Dermis microvascular lymphatic vessel endothelial cell (primary cell): ENCODE data around the gene BRMS1L. TPM values are rescaled to one million over a fixed set of nuclear protein-coding genes. Genes with fewer than 3 reads are reported as not detected.
A peak's percentile ranks its signal among the peaks of the same experiment; 100 is the strongest.
"Not testable (repeated sequence)": the region's sequence is repeated elsewhere in the genome, so short reads cannot be mapped to it uniquely, and the experiment has no call there.

Experiments
- DNase-seq, 2 donors: peaks; one replicate each; pipeline versions ENCODE4 v3.0.0 to v3.0.0-alpha.2; 2010; ENCODE audit warnings: low read depth in 2 of 2
- total RNA-seq: library from RNA; depleted of rRNA; stranded (reverse); fragments of >200 nt; gene quantifications from 2 replicates; pipeline ENCODE4 v1.2.1, GENCODE V29; 2014

Gene BRMS1L
- total RNA-seq, 1 donor from 2014 or later = 3.2 TPM

DNA sequence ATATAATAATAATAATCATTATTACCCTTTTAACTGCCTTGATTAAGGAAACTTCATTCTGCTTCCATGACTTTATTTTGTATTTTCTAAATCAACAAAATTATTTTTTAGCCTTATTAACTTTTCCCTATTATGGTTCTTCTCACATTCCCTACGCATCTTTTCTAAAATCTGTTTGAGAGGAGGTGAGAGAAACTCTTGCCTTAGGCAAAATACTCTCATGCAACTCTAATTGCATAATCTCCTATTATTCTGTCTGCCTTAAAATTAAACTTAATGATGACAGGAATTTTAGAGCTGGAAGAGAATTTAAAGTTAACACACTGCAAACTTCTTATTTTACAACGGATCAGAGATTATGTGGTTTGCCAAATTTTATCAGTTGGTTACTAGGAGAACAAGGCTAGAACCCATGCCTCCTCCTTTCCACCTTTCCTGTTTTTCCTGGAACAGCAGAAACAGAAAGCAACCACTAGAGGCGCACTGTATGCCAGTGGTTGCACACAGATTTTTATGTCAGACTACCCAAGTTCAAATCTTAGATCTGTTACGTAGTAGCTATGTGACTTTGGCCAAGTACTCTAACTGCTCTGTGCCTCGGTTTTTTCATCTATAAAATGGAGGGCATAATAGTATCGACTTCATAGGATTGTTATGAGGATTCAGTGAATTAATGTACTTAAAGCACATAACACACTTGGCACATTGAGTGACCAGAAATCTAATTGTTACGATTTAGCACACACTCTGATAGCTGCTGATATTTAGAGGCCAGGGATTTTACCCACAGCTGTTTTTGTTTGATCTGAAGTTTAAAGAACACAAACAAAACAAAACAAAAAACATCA, 4.3 kb upstream of the BRMS1L start:
- peak in 1 of 2 donors; percentile 51 for DNase-seq

DNA sequence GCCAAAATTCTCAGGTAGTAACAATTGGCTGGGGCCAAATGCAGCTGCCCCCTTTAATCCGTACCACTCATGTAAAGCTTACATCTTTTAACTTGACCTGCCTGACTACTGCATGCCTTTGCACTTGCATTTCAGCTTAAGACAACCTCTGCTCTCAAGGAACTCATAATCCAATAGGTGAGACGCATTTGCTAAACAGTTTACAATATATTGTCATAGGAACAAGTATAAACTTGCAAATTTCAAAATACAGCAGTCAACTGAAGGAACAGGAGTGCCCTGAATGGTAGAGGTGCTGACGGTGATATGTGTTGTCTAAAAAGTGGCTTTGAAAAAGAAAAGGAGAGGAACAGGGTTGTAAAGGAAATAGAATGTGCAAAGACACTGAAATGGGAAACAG, 3.6 kb upstream of the BRMS1L start:
- no peak for DNase-seq

DNA sequence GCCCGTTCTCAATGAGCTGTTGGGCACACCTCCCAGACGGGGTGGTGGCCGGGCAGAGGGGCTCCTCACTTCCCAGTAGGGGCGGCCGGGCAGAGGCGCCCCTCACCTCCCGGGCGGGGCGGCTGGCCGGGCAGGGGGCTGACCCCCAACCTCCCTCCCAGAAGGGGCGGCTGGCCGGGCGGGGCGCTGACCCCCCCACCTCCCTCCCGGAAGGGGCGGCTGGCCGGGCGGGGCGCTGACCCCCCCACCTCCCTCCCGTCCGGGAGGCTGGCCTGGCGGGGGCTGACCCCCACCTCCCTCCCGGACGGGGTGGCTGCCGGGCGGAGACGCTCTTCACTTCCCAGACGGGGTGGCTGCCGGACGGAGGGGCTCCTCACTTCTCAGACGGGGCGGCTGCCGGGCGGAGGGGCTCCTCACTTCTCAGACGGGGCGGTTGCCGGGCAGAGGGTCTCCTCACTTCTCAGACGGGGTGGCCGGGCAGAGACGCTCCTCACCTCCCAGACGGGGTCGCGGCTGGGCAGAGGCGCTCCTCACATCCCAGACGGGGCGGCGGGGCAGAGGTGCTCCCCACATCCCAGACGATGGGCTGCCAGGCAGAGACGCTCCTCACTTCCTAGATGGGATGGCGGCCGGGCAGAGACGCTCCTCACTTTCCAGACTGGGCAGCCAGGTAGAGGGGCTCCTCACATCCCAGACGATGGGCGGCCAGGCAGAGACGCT, 1.5 kb upstream of the BRMS1L start:
- not testable (repeated sequence) for DNase-seq

DNA sequence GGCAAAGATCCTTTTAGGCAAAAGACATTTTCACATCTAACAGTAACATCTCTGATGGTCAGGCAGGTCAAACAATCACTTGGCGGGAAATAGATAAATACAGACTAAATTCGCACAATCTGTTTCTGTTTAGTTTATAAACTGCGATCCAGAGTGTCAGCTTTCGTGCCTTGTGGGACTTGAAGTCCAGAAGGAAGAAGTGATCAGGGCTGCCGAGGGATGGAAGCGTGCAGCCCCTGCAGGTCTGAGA, 245 bp upstream of the BRMS1L start:
- DNase-seq = no peak

DNA sequence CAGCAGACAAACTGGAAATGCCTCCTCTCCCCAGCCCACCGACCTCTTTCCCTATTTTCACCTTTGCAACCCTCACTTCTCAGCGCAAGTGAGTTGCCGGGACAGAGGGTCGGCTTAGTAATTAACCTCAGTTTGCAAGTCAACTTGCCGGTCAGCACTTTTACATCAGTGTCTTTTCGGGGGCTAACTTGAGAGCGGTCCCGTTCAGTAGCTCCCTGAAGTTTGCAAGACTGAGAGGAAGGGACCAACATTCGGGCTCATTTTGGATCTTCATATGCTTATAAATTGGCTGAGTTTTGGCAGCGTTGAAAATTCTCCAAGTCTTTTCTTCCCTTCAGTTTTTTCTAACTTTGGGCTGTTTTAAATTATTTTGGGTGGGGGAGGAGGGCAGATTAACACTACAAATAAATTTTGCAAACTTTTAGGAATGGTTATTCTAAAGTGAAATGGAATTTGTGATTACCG, 846 bp downstream of the BRMS1L start:
- DNase-seq = no peak

DNA sequence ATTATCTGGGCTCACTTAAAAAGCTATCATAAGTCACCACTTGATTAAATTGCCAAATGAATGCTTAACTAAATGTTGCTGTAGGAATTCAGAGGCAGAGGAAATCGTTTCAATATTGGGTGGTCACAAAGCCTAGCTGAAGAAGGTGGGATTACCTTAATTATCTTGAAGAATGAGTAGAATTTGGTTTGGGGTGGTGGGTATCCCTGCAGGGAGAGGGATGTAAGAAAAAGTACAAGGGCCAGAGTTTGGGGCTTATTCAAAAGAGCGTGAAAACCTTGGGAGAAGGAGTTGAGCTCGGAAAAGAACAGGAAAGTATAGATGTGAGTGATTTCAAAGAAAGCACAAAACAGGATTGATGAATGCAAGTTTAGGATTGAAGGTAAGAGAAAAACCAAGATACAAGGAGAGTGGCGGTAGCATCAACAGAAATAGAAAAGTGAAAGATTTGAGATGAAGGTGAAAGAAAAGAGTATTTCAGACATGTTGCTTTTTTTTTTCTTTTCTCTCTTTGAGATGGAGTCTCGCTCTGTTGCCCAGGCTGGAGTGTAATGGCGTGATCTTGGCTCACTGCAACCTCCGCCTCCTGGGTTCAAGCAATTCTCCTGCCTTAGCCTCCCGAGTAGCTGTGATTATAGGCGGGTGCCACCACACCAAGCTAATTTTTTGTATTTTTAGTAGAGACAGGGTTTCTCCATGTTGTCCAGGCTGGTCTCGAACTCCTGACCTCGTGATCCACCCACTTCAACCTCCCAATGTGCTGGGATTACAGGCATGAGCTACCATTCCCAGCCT, 1.7 kb downstream of the BRMS1L start:
- DNase-seq = no peak

DNA sequence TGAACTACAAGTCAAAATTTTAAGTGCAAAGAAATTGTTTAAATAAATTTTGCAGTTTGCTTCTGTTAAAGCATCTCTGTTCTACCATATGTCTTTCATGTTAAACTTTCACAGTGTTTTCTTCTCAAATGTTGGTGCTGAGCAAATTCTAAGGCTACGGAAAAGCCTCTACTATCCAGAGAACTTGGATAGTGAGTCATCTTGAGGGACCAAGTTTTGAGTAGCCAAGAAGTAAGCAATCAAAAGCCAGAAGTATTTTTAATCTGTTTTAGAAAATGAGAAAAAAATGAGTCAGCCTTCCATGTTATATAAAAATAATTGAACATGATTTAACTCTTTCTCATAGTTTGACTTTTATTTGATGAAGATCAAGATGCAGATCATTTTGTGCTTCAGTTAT, 3.3 kb downstream of the BRMS1L start:
- DNase-seq = no peak

DNA sequence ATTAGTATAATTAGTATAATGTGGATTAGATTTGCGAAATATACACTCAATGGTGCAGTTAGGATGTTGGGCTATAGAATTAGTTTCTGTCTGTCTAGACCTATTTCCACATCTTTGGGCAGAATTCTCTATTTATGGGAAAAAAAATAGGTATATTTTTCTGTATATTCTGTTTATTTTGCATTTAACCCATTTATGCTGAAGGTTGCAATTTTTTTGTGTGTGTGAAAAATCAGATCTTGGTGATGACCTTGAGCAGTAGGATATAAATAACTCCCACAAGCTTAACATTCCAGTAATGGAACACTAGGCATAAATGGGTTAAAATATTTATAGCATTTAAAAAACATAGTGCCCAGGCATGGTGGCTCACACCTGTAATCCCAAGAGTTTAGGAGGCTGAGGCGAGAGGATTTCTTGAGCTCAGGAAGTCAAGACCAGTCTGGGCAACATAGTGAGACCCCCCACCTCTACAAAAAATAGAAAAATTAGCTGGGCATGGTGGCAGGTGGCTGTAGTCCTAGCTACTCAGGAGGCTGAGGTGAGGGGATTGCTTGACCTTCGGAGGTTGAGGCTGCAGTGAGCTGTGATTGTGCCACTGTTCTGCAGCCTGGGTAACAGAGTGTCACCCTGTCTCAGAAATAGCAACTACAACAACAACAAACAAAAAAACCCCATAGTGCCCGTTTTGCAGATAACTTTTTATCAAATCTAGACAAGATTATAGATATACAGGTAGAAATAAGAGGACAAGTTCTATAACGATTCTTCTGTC, 9.3 kb downstream of the BRMS1L start:
- DNase-seq = no peak

DNA sequence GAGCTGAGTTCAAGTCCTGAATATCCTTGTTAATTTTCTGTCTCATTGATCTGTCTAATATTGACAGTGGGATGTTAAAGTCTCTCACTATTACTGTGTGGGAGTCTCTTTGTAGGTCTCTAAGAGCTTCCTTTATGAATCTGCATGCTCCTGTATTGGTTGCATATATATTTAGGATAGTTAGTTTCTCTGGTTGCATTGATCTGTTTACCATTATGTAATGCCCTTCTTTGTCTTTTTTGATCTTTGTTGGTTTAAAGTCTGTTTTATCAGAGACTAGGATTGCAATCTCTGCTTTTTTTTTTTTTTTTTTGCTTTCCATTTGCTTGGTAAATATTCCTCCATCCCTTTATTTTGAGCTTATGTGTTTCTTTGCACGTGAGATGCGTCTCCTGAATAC, 15.6 kb downstream of the BRMS1L start:
- not testable (repeated sequence) for DNase-seq

DNA sequence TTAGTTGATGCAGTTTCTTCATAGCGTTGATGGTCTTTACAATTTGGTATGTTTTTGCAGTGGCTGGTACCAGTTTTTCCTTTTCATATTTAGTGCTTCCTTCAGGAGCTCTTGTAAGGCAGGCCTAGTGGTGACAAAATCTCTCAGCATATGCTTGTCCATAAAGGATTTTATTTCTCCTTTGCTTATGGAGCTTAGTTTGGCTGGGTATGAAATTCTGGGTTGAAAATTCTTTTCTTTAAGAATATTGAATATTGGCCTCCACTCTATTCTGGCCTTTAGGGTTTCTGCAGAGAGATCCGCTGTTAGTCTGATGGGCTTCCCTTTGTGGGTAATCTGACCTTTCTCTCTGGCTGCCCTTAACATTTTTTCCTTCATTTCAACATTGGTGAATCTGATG, 16.1 kb downstream of the BRMS1L start:
- not testable (repeated sequence) for DNase-seq

DNA sequence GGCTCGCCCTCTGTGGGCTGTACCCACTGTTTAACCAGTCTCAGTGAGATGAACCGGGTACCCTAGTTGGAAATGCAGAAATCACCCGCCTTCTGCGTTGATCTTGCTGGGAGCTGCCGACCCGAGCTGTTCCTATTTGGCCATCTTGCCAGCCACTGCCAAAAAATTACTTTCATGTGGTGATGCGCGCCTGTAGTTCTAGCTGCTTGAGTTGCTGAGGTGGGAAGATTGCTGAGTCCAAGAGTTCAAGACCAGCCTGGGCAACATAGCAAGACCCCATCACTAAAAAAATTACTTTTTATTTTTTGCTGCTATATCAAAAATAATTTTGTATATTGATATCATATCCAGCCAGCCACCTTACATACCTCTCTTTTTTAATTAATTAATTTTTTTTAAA, 18.4 kb downstream of the BRMS1L start:
- DNase-seq = no peak

DNA sequence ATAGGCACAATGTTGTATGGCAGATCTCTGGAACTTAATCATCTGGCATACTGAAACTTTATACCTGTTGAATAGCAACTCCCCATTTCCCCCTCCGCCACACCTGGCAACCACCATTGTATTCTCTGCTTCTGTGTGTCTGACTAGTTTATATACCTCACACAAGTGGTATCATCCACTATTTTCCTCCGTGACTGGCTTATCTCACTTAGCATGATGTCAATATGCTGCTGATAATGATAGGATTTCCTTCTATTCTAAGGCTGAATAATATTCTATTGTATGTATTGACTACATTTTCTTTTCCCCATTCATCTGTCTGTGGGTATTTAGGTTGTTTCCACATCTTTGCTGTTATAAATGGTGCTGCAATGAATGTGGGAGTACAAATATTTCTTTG, 21.5 kb downstream of the BRMS1L start:
- peak in 1 of 2 donors; percentile 61 for DNase-seq

DNA sequence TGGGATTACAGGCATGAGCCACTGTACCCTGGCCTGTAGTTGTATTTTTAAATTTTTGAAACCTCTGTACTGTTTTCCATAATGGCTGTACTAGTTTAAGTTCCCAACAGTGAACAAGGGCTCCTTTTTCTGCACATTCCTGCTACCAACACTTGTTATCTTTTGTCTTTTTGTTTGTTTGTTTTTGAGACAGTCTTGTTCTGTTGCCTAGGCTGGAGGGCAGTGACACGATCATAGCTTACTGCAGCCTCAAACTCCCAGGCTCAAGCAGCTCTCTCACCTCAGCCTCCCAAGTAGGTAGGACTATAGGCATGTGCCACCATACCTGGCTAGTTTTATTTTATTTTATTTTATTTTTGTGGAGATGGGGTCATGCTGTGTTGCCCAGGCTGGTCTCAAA, 23.0 kb downstream of the BRMS1L start:
- no peak for DNase-seq

DNA sequence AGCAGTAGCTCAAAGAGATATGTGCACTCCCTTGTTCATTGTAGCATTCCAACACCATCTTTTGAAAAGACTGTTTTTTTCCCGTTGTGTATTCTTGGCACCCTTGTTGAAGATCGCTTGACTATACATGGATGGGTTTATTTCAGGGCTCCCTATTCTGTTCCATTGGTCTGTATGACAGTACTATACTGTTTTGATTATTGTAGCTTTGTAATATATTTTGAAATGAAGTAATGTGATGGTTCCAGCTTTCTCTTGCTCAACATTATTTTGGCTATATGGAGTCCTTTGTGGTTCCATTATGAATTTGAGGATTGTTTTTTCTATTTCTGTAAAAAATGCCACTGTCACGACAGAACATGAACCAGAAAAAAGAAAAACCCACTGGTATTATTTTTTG, 25.7 kb downstream of the BRMS1L start:
- no peak for DNase-seq

DNA sequence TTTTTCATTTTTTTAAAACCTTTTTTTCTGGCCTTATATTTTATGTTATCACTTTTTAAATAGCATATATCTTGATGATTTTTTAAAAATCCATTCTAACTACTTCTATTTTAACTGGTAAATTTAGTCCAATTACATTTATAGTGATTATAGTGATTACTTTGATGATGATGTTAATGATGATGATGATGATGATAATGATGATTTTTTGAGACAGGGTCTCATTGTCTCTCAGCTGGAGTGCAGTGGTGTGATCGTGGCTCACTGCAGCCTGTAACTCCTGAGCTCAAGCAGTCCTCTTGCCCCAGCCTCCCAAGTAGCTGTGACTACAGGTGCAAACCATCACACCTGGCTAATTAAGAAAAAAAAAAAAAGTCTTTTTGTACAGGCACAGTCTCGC, 27.1 kb downstream of the BRMS1L start:
- no peak for DNase-seq

DNA sequence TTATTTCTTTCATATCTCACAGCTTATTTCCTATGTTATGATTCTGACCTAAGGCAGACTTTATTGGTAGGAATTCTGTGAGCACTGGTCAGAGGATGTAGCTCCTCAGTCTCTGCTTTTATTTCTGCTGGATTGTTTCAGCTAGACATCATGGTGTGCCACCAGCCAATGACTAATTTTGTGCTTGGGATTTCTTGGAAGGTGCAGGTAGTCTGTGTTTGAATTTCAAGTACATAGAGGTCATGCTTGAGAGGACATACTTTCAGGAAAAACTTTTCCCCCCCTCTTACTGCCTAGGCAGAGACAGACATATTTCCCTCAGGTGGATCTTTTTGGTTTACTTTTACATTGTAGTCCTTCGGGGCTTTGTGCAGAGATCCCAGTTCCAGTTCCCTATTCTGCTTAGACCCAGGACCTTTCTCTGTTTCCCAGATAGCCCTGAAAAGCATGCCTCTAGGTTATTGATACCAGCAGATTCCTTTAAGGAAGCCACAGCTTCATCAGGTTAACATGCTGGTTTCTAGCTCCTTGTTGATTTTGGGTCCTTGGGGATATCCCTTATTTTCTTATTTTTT, 28.6 kb downstream of the BRMS1L start:
- no peak for DNase-seq

DNA sequence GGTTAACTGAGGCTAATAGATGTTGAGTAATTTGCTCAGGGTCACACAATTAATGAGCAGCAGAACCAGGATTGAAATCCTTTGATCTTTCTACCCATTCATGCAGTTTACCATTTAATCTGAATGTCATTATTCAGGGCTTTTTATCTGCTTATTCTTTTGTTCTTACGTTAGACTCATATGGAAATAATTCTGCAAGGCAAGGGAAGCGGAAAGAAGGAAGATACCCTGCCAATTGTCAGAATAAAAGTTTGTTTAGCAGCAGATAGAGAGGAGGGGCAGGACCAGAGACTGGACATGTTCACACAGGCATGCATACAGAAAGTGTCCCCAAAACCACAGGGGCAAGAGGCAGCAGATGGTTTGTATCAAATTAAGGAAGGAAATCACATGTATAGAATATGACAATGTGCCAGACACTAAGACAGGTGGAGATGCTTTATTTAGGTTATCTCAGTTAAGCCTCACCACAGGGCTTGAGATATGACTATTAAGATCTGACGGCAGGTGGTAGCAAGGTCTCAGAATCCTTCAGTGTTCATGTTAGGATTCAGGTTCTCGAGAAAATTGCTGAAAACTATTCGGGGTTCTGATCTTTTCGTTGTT, 29.8 kb downstream of the BRMS1L start:
- DNase-seq = peak; percentile 13 to 33

DNA sequence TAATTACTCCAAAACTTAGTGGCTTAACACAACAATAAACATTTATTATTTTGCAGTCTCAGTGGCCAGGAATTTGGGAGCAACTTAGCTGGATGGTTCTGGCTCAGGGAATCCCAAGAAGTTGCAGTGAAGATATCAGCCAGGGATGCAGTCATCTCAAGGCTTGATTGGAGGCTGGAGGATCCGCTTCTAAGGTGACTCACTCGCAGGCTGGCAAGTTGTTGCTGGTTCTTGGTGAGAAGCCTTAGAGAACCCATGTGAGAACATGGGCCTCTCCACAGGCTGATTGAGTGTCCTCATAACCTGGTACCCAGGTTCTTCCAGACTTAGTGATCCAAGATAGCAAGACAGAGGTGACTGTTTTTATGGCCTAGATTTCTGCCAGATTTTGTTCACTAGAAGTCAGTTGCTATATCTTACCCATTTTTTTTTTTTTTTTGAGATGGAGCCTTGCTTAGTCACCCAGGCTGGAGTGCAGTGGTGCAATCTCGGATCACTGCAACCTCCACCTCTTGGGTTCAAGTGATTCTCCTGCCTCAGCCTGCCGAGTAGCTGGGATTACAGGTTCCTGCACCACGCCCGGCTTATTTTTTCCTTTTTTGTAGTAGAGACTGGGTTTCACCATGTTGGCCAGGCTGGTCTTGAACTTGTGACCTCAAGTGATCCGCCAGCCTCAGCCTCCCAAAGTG, 32.5 kb downstream of the BRMS1L start:
- DNase-seq = no peak

DNA sequence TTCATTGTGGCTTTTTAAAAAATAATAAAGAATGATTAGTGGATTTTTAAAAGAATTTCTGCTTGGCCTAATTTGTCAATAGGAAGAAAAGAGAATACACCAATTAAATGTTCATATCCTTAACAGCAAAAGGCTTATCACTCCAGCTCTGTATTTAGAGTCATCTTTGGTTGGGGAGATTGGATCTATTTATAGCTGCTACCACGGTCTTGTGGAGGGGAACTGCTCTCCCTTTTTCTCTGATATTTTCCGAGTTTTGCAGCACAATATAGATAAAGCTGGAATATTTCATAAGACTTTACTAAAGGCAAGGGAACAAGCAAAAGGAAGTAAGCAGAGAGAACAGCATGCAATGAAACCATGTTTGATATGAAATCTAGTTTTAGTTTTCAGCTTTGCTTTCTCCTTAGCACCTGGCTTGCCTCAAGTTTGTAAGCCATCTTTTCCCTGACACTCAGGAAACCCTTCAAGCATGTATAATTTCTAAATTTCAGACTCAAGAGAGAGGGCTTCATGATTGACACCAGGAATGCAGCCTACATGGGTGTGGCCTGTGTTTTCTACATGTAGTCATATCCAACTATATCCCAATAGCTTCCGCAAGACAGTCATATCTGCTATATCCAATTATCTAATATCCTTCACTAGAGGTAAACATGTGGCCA, 35.2 kb downstream of the BRMS1L start:
- DNase-seq = no peak
